Stimulated activated CD8-positive, alpha-beta memory T cell treated with anti-CD3 and anti-CD28 coated beads, Interleukin-4, amount 100 ng/mL, for 48 hours (primary cell): ENCODE data around the gene ZFR2.
"Not testable (repeated sequence)": the region's sequence is repeated elsewhere in the genome, so short reads cannot be mapped to it uniquely, and the experiment has no call there.

Source experiments
- DNase-seq: peaks from one replicate; pipeline ENCODE4 v3.0.0-alpha.2; 2020

ZFR2 gene

GRCh38 chr19:3769494-3769893, 99.3 kb downstream of the ZFR2 start:
- no peak for DNase-seq

- no peak for DNase-seq
Measured at GRCh38 chr19:3768748-3769099, 100.1 kb downstream of the ZFR2 start.

GRCh38 chr19:3768015-3768747, 100.7 kb downstream of the ZFR2 start:
- no peak for DNase-seq

- DNase-seq = no peak
Measured at GRCh38 chr19:3767050-3767449, 101.8 kb downstream of the ZFR2 start.

GRCh38 chr19:3766520-3766919, 102.3 kb downstream of the ZFR2 start:
- peak; percentile 38 for DNase-seq

GRCh38 chr19:3765757-3766156, 103.1 kb downstream of the ZFR2 start:
- not testable (repeated sequence) for DNase-seq

GRCh38 chr19:3765121-3765520, 103.7 kb downstream of the ZFR2 start:
- no peak for DNase-seq

GRCh38 chr19:3762501-3763459, 106.1 kb downstream of the ZFR2 start, which contains the start of gene MRPL54:
TSS of gene MRPL54 (plus strand) at chr19:3762682. CDS start at chr19:3762701, 19 bp downstream.
- DNase-seq = peak; percentile 99

GRCh38 chr19:3762130-3762473, 106.7 kb downstream of the ZFR2 start:
- DNase-seq = no peak

GRCh38 chr19:3761382-3762129, 107.3 kb downstream of the ZFR2 start, which contains the start of gene APBA3:
TSS of gene APBA3 (minus strand) at chr19:3761692. CDS start at chr19:3760264, 1,428 bp downstream.
- DNase-seq = peak; percentile 98

GRCh38 chr19:3760871-3761361, 107.9 kb downstream of the ZFR2 start:
- no peak for DNase-seq

GRCh38 chr19:3759482-3760254, 109.2 kb downstream of the ZFR2 start:
- no peak for DNase-seq

- not testable (repeated sequence) for DNase-seq
Measured at GRCh38 chr19:3758297-3758696, 110.5 kb downstream of the ZFR2 start.

- not testable (repeated sequence) for DNase-seq
Measured at GRCh38 chr19:3757705-3758104, 111.1 kb downstream of the ZFR2 start.
